ENCODE results near the gene ENKD1. TPM values are rescaled to one million over a fixed set of nuclear protein-coding genes. Genes with fewer than 3 reads are reported as not detected.
A peak's percentile ranks its signal among the peaks of the same experiment; 100 is the strongest.

ENKD1 gene
- total RNA-seq (ENCODE audit: low replicate concordance): 6.9 and 18.7 TPM in 2 replicates

GRCh38 chr16:67666559-67667452 is at the start of gene ENKD1, which contains the start of gene C16orf86:
ENKD1 (minus strand) TSS chr16:67666750; CDS start chr16:67666442, 308 bp downstream.
C16orf86 (plus strand) TSS chr16:67666814; CDS start chr16:67666971, 157 bp downstream.
- Mint-ChIP-seq H3K9me3 (no peaks in the 10 kb centered on the region), H3K27ac (no peak within 1 kb of the TSS)
- no peak within 1 kb of the TSS for H3K9ac ChIP-seq

GRCh38 chr16:67716097-67716496 is 49.5 kb upstream of the ENKD1 start:
- Histone ChIP-seq H3K27ac (no peak overlapping the region), H3F3A (ENCODE audit: low read depth) (peaks cover 9% of the 10 kb centered on the region), H3K27me3 (no peaks in the 10 kb centered on the region), H3K4me1 (peaks cover 6% of the 10 kb centered on the region), H4K20me1 (ENCODE audit: low read depth) (peaks cover 41% of the 10 kb centered on the region), H3K9me3 (ENCODE audit: low read depth) (no peaks in the 10 kb centered on the region), H3K4me3 (no peak overlapping the region), H2AFZ (replicated peaks) (no peak overlapping the region), H3K4me2 (no peak overlapping the region), H3K79me2 (ENCODE audit: low read depth) (peaks cover 66% of the 10 kb centered on the region), H3K9ac (no peak overlapping the region), H3K36me3 (no peaks in the 10 kb centered on the region)
- no peaks in the 10 kb centered on the region for H3K9me3 Mint-ChIP-seq
- peaks cover 13% of the 10 kb centered on the region for H3K36me3 Mint-ChIP-seq
- H3K27me3 Mint-ChIP-seq (ENCODE audit: insufficient read depth, low read depth): peaks cover 4% of the 10 kb centered on the region
- H3K4me1 Mint-ChIP-seq: peaks cover 25% of the 10 kb centered on the region
- no peak overlapping the region for H3K27ac Mint-ChIP-seq
- TF ChIP-seq EZH2 (IDR thresholded peaks at IDR 0.05): no peak
- TF ChIP-seq EZH2phosphoT487 (IDR thresholded peaks at IDR 0.05): no peak
- no peak for DNase-seq (ENCODE audit: low spot score)
- no peak overlapping the region for H3K4me3 Mint-ChIP-seq

More at GRCh38 chr16:67666559-67667452, at the start of gene ENKD1, which contains the start of gene C16orf86:
- Histone ChIP-seq H3K4me3 (peak within 1 kb of the TSS; percentile 90), H3K4me2 (peak within 1 kb of the TSS; percentile 91), H3K79me2 (ENCODE audit: low read depth) (no peaks in the 10 kb centered on the region), H2AFZ (replicated peaks) (peak within 1 kb of the TSS; percentile 48), H3K9me3 (ENCODE audit: low read depth) (no peaks in the 10 kb centered on the region), H3K27me3 (peaks cover 7% of the 10 kb centered on the region), H3K27ac (no peak within 1 kb of the TSS), H3F3A (ENCODE audit: low read depth) (peaks cover 24% of the 10 kb centered on the region), H4K20me1 (ENCODE audit: low read depth) (peaks cover 48% of the 10 kb centered on the region), H3K4me1 (peaks cover 14% of the 10 kb centered on the region), H3K36me3 (no peaks in the 10 kb centered on the region)
- Mint-ChIP-seq H3K27me3 (ENCODE audit: insufficient read depth, low read depth) (peaks cover 7% of the 10 kb centered on the region), H3K4me1 (peaks cover 28% of the 10 kb centered on the region), H3K4me3 (peak within 1 kb of the TSS; percentile 85), H3K36me3 (peaks cover 10% of the 10 kb centered on the region)
- TF ChIP-seq EZH2 (IDR thresholded peaks at IDR 0.05) (peak; percentile 15), CTCF (IDR thresholded peaks at IDR 0.05) (no peak)
- peak; percentile 96 for DNase-seq (ENCODE audit: low spot score)

GRCh38 chr16:67714522-67714921 is 48.0 kb upstream of the ENKD1 start:
- no peak for DNase-seq (ENCODE audit: low spot score)
- H3K4me1 Mint-ChIP-seq: peaks cover 17% of the 10 kb centered on the region
- TF ChIP-seq EZH2phosphoT487 (IDR thresholded peaks at IDR 0.05) (no peak), CTCF (IDR thresholded peaks at IDR 0.05) (no peak), EZH2 (IDR thresholded peaks at IDR 0.05) (no peak)
- peaks cover 41% of the 10 kb centered on the region for H4K20me1 ChIP-seq (ENCODE audit: low read depth)
- H3K36me3 Mint-ChIP-seq: peaks cover 16% of the 10 kb centered on the region
- H3K27me3 Mint-ChIP-seq (ENCODE audit: insufficient read depth, low read depth): no peaks in the 10 kb centered on the region
- no peaks in the 10 kb centered on the region for H3K9me3 ChIP-seq (ENCODE audit: low read depth)
- no peak overlapping the region for H3K4me3 ChIP-seq
- no peak overlapping the region for H3K27ac ChIP-seq
- H3K9me3 Mint-ChIP-seq: no peaks in the 10 kb centered on the region
- H3F3A ChIP-seq (ENCODE audit: low read depth): no peaks in the 10 kb centered on the region
- no peak overlapping the region for H3K9ac ChIP-seq
- no peak overlapping the region for H2AFZ ChIP-seq (replicated peaks)
- H3K36me3 ChIP-seq: no peaks in the 10 kb centered on the region
- H3K4me3 Mint-ChIP-seq: no peak overlapping the region
- H3K27ac Mint-ChIP-seq: no peak overlapping the region
- H3K4me2 ChIP-seq: no peak overlapping the region
- peaks cover 6% of the 10 kb centered on the region for H3K4me1 ChIP-seq
- no peaks in the 10 kb centered on the region for H3K27me3 ChIP-seq
- H3K79me2 ChIP-seq (ENCODE audit: low read depth): peaks cover 66% of the 10 kb centered on the region
